ENCODE data around the gene PTBP2.

- TF ChIP-seq CTCF (IDR thresholded peaks at IDR 0.05) (no peak), EZH2 (IDR thresholded peaks at IDR 0.05) (no peak), EZH2phosphoT487 (IDR thresholded peaks at IDR 0.05) (no peak)
Measured at GRCh38 chr1:96674915-96675314, 46.7 kb upstream of the PTBP2 start.
